Suprapubic skin (tissue), 4 donors: ENCODE data around the gene MAD1L1. TPM values are rescaled to one million over a fixed set of nuclear protein-coding genes. Genes with fewer than 3 reads are reported as not detected.

ENCODE experiments used
- DNase-seq, 2 donors: peaks; one replicate each; pipeline ENCODE4 v3.0.0-alpha.2; 2019; ENCODE audit warnings: low spot score in 2 of 2
- H3K27ac ChIP-seq: fragments of 200-600 bp; sonication (generic); one replicate; pipeline ENCODE4 v1.5.1; 2019
- H3K27me3 ChIP-seq: fragments of 200-600 bp; sonication (generic); one replicate; pipeline ENCODE4 v1.5.1; 2019
- H3K36me3 ChIP-seq: fragments of 200-600 bp; sonication (generic); one replicate; pipeline ENCODE4 v1.5.1; 2019
- H3K4me1 ChIP-seq: fragments of 200-600 bp; sonication (generic); one replicate; pipeline ENCODE4 v1.5.1; 2019
- H3K4me3 ChIP-seq: fragments of 200-600 bp; sonication (generic); one replicate; pipeline ENCODE4 v1.5.1; 2019; ENCODE audit warnings: mild to moderate bottlenecking
- H3K9me3 ChIP-seq: fragments of 200-600 bp; sonication (generic); one replicate; pipeline ENCODE4 v1.5.1; 2019
- CTCF ChIP-seq, 2 donors: fragments of 200-600 bp in 1 of 2; fragments of 450-650 bp in 1 of 2; sonication (generic) in 1 of 2; IDR thresholded peaks; one replicate each; pipeline ENCODE4 v1.5.1; 2016 to 2019; ENCODE audit warnings: antibody characterized with exemption in 2 of 2, mild to moderate bottlenecking in 1 of 2, moderate library complexity in 1 of 2
- EP300 ChIP-seq: sonication (generic); formaldehyde crosslinking; IDR thresholded peaks from one replicate; pipeline ENCODE4 v1.6.1; 2017; ENCODE audit warnings: antibody characterized with exemption
- POLR2A ChIP-seq, 2 donors: fragments of 450-650 bp; IDR thresholded peaks; one replicate each; pipeline ENCODE4 v1.6.1; 2017; ENCODE audit warnings: antibody characterized with exemption in 2 of 2, mild to moderate bottlenecking in 2 of 2, moderate library complexity in 2 of 2
- POLR2AphosphoS5 ChIP-seq, 3 donors: sonication (generic); formaldehyde crosslinking; IDR thresholded peaks; one replicate each; pipeline ENCODE4 v1.6.1; 2017; ENCODE audit warnings: antibody characterized with exemption in 3 of 3
- WGBS: methylation state at CpG from one replicate; pipeline ENCODE4 v1.1.5; 2018; 5-methylcytosine and 5-hydroxymethylcytosine counted together
- total RNA-seq, 4 donors: library from RNA; depleted of rRNA; stranded (reverse); fragments of >200 nt; gene quantifications; one replicate each; pipeline ENCODE4 v1.1.0, GENCODE V29; 2016

MAD1L1 gene
- total RNA-seq, 4 donors from 2014 or later = 53.2 to 69.8 (median 62.2) TPM

GRCh38 chr7:1806354-1806753, 426.4 kb downstream of the MAD1L1 start:
- WGBS = 93% methylated on average over 14 of the region's 14 CpGs

DNA sequence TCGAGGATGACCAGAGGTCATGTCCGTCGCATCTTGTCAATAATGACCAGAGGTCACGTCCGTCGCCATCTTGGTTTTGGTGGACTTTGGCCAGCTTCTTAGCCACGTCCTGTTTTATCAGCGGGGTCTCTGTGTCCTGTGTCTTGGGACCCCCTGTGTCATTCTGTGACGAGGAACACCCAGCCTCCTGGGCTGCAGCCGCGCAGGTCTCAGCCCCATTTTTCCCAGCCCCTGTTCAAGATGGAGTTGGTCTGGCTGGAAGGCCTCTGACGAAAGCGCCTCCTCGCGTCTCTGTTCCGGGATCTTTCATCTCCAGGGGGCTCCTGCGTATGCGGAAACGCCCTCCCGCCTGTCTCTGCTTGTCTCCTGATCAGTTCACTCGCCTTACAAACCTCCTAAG, 428.4 kb downstream of the MAD1L1 start:
- DNase-seq = peak; percentile 17 to 44
- H3K36me3 ChIP-seq = no peaks in the 10 kb centered on the region
- H3K9me3 ChIP-seq = no peaks in the 10 kb centered on the region
- H3K4me3 ChIP-seq = no peak overlapping the region
- no peaks in the 10 kb centered on the region for H3K27me3 ChIP-seq
- H3K27ac ChIP-seq = no peak overlapping the region
- no peaks in the 10 kb centered on the region for H3K4me1 ChIP-seq
- no peak for TF ChIP-seq CTCF (IDR thresholded peaks at IDR 0.05)
- no peak for TF ChIP-seq POLR2AphosphoS5 (IDR thresholded peaks at IDR 0.05)
- no peak for TF ChIP-seq POLR2A (IDR thresholded peaks at IDR 0.05)
- TF ChIP-seq EP300 = no peak
- 78% methylated on average over 21 of the region's 21 CpGs for WGBS

More at GRCh38 chr7:1806354-1806753, 426.4 kb downstream of the MAD1L1 start:
- Histone ChIP-seq H3K9me3 (no peaks in the 10 kb centered on the region), H3K4me3 (no peak overlapping the region), H3K27me3 (no peaks in the 10 kb centered on the region), H3K4me1 (peaks cover 14% of the 10 kb centered on the region), H3K27ac (no peak overlapping the region), H3K36me3 (no peaks in the 10 kb centered on the region)
- TF ChIP-seq EP300 (no peak), POLR2AphosphoS5 (IDR thresholded peaks at IDR 0.05) (no peak), POLR2A (IDR thresholded peaks at IDR 0.05) (no peak), CTCF (IDR thresholded peaks at IDR 0.05) (no peak)
- peak; percentile 18 to 60 for DNase-seq

DNA sequence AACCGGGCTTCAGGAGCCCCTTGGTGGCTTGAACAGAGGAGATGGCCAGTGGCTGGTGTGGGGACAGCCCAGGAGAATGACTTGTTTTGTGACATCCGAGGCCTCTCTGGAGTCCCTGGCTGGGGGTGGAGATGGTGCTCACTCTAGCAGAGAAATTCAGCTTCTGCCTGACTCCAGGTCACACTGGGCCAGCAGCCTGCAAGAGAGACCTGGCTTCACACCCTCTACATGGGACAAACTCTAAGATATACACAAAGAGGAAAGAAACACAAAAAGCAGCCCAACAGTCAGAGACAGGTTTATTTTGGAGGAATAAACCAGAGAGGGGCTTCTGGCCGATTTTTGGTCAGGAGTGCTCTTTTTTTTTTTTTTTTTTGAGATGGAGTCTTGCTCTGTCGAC, 429.8 kb downstream of the MAD1L1 start:
- TF ChIP-seq EP300 (no peak), CTCF (IDR thresholded peaks at IDR 0.05) (no peak), POLR2A (IDR thresholded peaks at IDR 0.05) (no peak), POLR2AphosphoS5 (IDR thresholded peaks at IDR 0.05) (no peak)
- H3K9me3 ChIP-seq = no peaks in the 10 kb centered on the region
- DNase-seq = peak; percentile 3 to 35

DNA sequence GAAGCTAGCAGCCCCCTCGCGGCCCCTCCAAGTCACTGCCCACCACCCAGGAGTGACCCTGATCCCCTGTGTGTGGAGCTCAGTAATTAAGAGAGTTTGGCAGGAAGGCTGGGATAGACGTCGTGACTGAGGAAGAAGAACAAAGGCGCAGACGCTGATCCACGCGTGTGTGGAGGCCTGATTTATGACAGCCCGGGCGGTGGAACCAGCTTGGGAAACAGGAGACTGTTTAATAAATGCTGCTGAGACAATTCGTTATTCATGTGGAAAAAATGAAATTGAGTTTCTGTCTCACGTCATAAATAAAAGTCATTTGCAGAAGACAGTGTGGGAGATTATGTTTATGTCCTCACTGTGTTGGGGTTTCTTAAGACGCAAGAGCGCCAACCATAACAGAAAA, 431.8 kb downstream of the MAD1L1 start:
- Histone ChIP-seq H3K27me3 (peaks cover 4% of the 10 kb centered on the region), H3K9me3 (no peaks in the 10 kb centered on the region), H3K4me3 (no peak overlapping the region), H3K27ac (no peak overlapping the region), H3K4me1 (no peaks in the 10 kb centered on the region), H3K36me3 (no peaks in the 10 kb centered on the region)
- TF ChIP-seq CTCF (IDR thresholded peaks at IDR 0.05) (no peak), POLR2A (IDR thresholded peaks at IDR 0.05) (no peak), POLR2AphosphoS5 (IDR thresholded peaks at IDR 0.05) (no peak), EP300 (no peak)
- 39% methylated on average over 14 of the region's 14 CpGs for WGBS
- DNase-seq = peak; percentile 26 to 59

More for the DNA sequence above, 429.8 kb downstream of the MAD1L1 start:
- no peak overlapping the region for H3K4me3 ChIP-seq
- WGBS = 89% methylated on average over 4 of the region's 4 CpGs
- H3K27me3 ChIP-seq = no peaks in the 10 kb centered on the region
- no peak overlapping the region for H3K27ac ChIP-seq
- H3K36me3 ChIP-seq = no peaks in the 10 kb centered on the region
- no peaks in the 10 kb centered on the region for H3K4me1 ChIP-seq

GRCh38 chr7:1798191-1798590, 434.6 kb downstream of the MAD1L1 start:
- Histone ChIP-seq H3K9me3 (peaks cover 6% of the 10 kb centered on the region), H3K27me3 (peaks cover 12% of the 10 kb centered on the region), H3K27ac (no peak overlapping the region), H3K36me3 (no peaks in the 10 kb centered on the region), H3K4me3 (no peak overlapping the region), H3K4me1 (no peaks in the 10 kb centered on the region)
- TF ChIP-seq POLR2AphosphoS5 (IDR thresholded peaks at IDR 0.05) (no peak), EP300 (no peak), CTCF (IDR thresholded peaks at IDR 0.05) (no peak)
- no peak for DNase-seq
- 75% methylated on average over 3 of the region's 3 CpGs for WGBS
